ENCODE results near the gene BLTP3B. TPM values are rescaled to one million over a fixed set of nuclear protein-coding genes. Genes with fewer than 3 reads are reported as not detected.
"Not testable (repeated sequence)": the region's sequence is repeated elsewhere in the genome, so short reads cannot be mapped to it uniquely, and the experiment has no call there.

BLTP3B gene
- total RNA-seq, 1 donor from 2014 or later, result 12.9 TPM

- peaks cover 1% of the 10 kb centered on the region for H3K36me3 ChIP-seq (ENCODE audit: control insufficient read depth, insufficient read depth, low read length)
- no peak for TF ChIP-seq CTCF (IDR thresholded peaks at IDR 0.05; ENCODE audit: insufficient read depth, low read length, severe bottlenecking)
- DNase-seq (ENCODE audit: low read depth) (no peak), FAIRE-seq (no peak)
- no peaks in the 10 kb centered on the region for H3K27me3 ChIP-seq (ENCODE audit: control insufficient read depth, insufficient read depth, low read length)
- no peak overlapping the region for H3K4me3 ChIP-seq (ENCODE audit: low read depth, low read length)
Measured at GRCh38 chr12:100186071-100186470, 43.4 kb upstream of the BLTP3B start.

- DNase-seq (ENCODE audit: low read depth) (no peak), FAIRE-seq (no peak)
- no peak for TF ChIP-seq CTCF (IDR thresholded peaks at IDR 0.05; ENCODE audit: insufficient read depth, low read length, severe bottlenecking)
- H3K4me3 ChIP-seq (ENCODE audit: low read depth, low read length), result no peak overlapping the region
- H3K36me3 ChIP-seq (ENCODE audit: control insufficient read depth, insufficient read depth, low read length), result no peaks in the 10 kb centered on the region
- H3K27me3 ChIP-seq (ENCODE audit: control insufficient read depth, insufficient read depth, low read length), result no peaks in the 10 kb centered on the region
Measured at GRCh38 chr12:100185361-100185894, 42.8 kb upstream of the BLTP3B start.

- DNase-seq (ENCODE audit: low read depth) (no peak), FAIRE-seq (no peak)
- Histone ChIP-seq H3K4me3 (ENCODE audit: low read depth, low read length) (no peak overlapping the region), H3K36me3 (ENCODE audit: control insufficient read depth, insufficient read depth, low read length) (no peaks in the 10 kb centered on the region), H3K27me3 (ENCODE audit: control insufficient read depth, insufficient read depth, low read length) (no peaks in the 10 kb centered on the region)
- TF ChIP-seq CTCF (IDR thresholded peaks at IDR 0.05; ENCODE audit: insufficient read depth, low read length, severe bottlenecking), result no peak
Measured at GRCh38 chr12:100184549-100185145, 42.0 kb upstream of the BLTP3B start.

- H3K27me3 ChIP-seq (ENCODE audit: control insufficient read depth, insufficient read depth, low read length), result no peaks in the 10 kb centered on the region
- no peak for FAIRE-seq
- no peaks in the 10 kb centered on the region for H3K36me3 ChIP-seq (ENCODE audit: control insufficient read depth, insufficient read depth, low read length)
- no peak for TF ChIP-seq CTCF (IDR thresholded peaks at IDR 0.05; ENCODE audit: insufficient read depth, low read length, severe bottlenecking)
- no peak for DNase-seq (ENCODE audit: low read depth)
- H3K4me3 ChIP-seq (ENCODE audit: low read depth, low read length), result no peak overlapping the region
Measured at GRCh38 chr12:100179252-100179651, 36.6 kb upstream of the BLTP3B start.

- not testable (repeated sequence) for H3K36me3 ChIP-seq (ENCODE audit: control insufficient read depth, insufficient read depth, low read length); H3K4me3 ChIP-seq (ENCODE audit: low read depth, low read length); H3K27me3 ChIP-seq (ENCODE audit: control insufficient read depth, insufficient read depth, low read length); DNase-seq (ENCODE audit: low read depth); FAIRE-seq
Measured at GRCh38 chr12:100176493-100176892, 33.8 kb upstream of the BLTP3B start.

GRCh38 chr12:100174495-100174894 is 31.8 kb upstream of the BLTP3B start:
- no peak for TF ChIP-seq CTCF (IDR thresholded peaks at IDR 0.05; ENCODE audit: insufficient read depth, low read length, severe bottlenecking)
- Histone ChIP-seq H3K36me3 (ENCODE audit: control insufficient read depth, insufficient read depth, low read length) (no peaks in the 10 kb centered on the region), H3K27me3 (ENCODE audit: control insufficient read depth, insufficient read depth, low read length) (no peaks in the 10 kb centered on the region), H3K4me3 (ENCODE audit: low read depth, low read length) (no peak overlapping the region)
- FAIRE-seq (no peak), DNase-seq (ENCODE audit: low read depth) (peak; percentile 56)

All from bronchial epithelial cell (primary cell).